HCT116 (cell line): ENCODE measurements around the gene C9orf43.

Experiments
- CTCF ChIP-seq, 3 experiments: fragments of 200-600 bp in 1 of 3; sonication (generic) in 1 of 3; IDR thresholded peaks in 2 of 3; conservative IDR thresholded peaks in 1 of 3; 2 replicates each; pipeline ENCODE4 v1.5.1; 2012 to 2017; ENCODE audit warnings: low read depth in 2 of 3, low read length in 2 of 3, antibody characterized with exemption in 1 of 3, borderline replicate concordance in 1 of 3, control low read depth in 1 of 3, mild to moderate bottlenecking in 1 of 3, mixed read lengths in 1 of 3, mixed run types in 1 of 3, moderate library complexity in 1 of 3; ENCODE audit not compliant: insufficient read depth in 1 of 3
- EGR1 ChIP-seq: IDR thresholded peaks from 2 replicates; pipeline ENCODE4 v1.6.1; 2012; ENCODE audit warnings: low read depth
- ELF1 ChIP-seq: IDR thresholded peaks from 2 replicates; pipeline ENCODE4 v1.6.1; 2012; ENCODE audit warnings: low read depth, borderline replicate concordance
- EZH2 ChIP-seq: fragments of 200-600 bp; sonication (generic); IDR thresholded peaks from 2 replicates; pipeline ENCODE4 v1.6.1; 2017; ENCODE audit warnings: antibody characterized with exemption, mixed run types
- EZH2phosphoT487 ChIP-seq: fragments of 200-600 bp; IDR thresholded peaks from 2 replicates; pipeline ENCODE4 v1.6.1; 2018; ENCODE audit warnings: antibody characterized with exemption, borderline replicate concordance
- POLR2A ChIP-seq: IDR thresholded peaks from 2 replicates; pipeline ENCODE4 v1.7.0; 2011; ENCODE audit warnings: borderline replicate concordance; ENCODE audit not compliant: insufficient read depth, insufficient read length; ENCODE audit errors: extremely low read depth
- RAD21 ChIP-seq: IDR thresholded peaks from 2 replicates; pipeline ENCODE4 v1.6.1; 2012; ENCODE audit warnings: low read depth, mild to moderate bottlenecking
- REST ChIP-seq: IDR thresholded peaks from 2 replicates; pipeline ENCODE4 v1.6.1; 2012; ENCODE audit warnings: low read depth
- SIN3A ChIP-seq: IDR thresholded peaks from 2 replicates; pipeline ENCODE4 v1.6.1; 2012; ENCODE audit warnings: low read depth
- YY1 ChIP-seq: IDR thresholded peaks from 2 replicates; pipeline ENCODE4 v1.6.1; 2011; ENCODE audit warnings: low read length, low read depth, moderate library complexity, mild to moderate bottlenecking; ENCODE audit not compliant: insufficient replicate concordance; ENCODE audit errors: extremely low read depth
- ZBTB33 ChIP-seq: IDR thresholded peaks from 2 replicates; pipeline ENCODE4 v1.6.1; 2011; ENCODE audit warnings: mild to moderate bottlenecking, low read length, moderate library complexity; ENCODE audit not compliant: insufficient replicate concordance; ENCODE audit errors: extremely low read depth

- TF ChIP-seq CTCF (IDR thresholded peaks at IDR 0.05 in 2 of 3, conservative IDR thresholded peaks at IDR 0.05 in 1 of 3; ENCODE audit: borderline replicate concordance in 1 of 3, insufficient read depth in 1 of 3, low read depth in 2 of 3, low read length in 2 of 3) (no peak), EZH2 (no peak), REST (no peak), ZBTB33 (no peak), YY1 (no peak), EZH2phosphoT487 (no peak), EGR1 (no peak), ELF1 (no peak), RAD21 (no peak), SIN3A (no peak), POLR2A (no peak)
Measured at GRCh38 chr9:113361304-113362018, 49.1 kb upstream of the C9orf43 start.
